Fibroblast of pulmonary artery (primary cell): ENCODE data around the gene LRRC58.
"Not testable (repeated sequence)": the region's sequence is repeated elsewhere in the genome, so short reads cannot be mapped to it uniquely, and the experiment has no call there.

Experiments used
- DNase-seq: peaks from one replicate; pipeline ENCODE4 v3.0.0-alpha.2; 2010; ENCODE audit warnings: low read depth
- H3K4me3 ChIP-seq: replicated peaks from 2 replicates; pipeline ENCODE4 v1.5.1; 2011; ENCODE audit warnings: low read depth, mild to moderate bottlenecking, control low read depth, low read length, moderate library complexity
- CTCF ChIP-seq: IDR thresholded peaks from 2 replicates; pipeline ENCODE4 v1.5.1; 2011; ENCODE audit warnings: mild to moderate bottlenecking, control low read depth, low read length, inconsistent platforms; ENCODE audit errors: missing control alignments

LRRC58 gene

GRCh38 chr3:120302361-120302760, 46.8 kb downstream of the LRRC58 start:
- peak; percentile 76 for DNase-seq
- no peak overlapping the region for H3K4me3 ChIP-seq
- TF ChIP-seq CTCF: no peak

- H3K4me3 ChIP-seq: no peak overlapping the region
- DNase-seq: peak; percentile 57
- TF ChIP-seq CTCF: no peak
Measured at GRCh38 chr3:120300971-120301370, 48.2 kb downstream of the LRRC58 start.

DNA sequence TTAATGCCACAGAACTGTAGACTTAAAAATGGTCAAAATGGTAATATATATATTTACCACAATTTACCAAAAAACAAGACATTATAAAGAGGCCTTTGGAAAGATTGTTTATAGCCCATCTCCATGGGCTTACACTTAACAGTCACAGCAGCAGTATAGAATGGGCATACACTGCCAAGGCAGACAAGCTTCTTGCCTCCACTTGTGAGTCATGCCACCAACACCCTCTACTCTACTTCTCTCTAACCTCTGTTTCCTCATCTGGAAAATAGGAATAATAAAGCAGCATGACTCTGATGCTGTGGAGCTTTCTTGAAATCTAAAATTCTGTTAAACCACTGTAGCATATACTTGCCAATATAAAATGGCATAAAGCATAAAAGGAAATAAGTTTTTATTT, 49.8 kb downstream of the LRRC58 start:
- TF ChIP-seq CTCF: no peak
- no peak for DNase-seq
- H3K4me3 ChIP-seq: no peak overlapping the region

DNA sequence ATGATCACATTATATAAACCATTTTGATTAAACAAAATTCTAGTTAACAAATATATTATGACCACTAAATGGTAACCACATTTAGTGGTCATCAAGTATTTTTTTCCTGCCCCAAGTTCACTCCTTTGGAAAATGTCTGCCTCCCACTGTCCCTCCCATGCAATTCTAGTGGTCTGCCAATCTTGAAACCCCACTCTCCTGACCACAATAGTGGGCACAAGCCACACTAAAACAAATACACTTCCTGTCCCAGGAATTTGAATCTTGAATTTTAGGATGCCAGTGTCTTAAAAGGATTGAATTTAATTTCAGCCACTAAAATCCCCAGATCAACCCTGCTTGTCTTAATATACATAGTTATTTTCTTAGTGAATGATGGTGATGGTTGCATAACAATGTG, 50.2 kb downstream of the LRRC58 start:
- TF ChIP-seq CTCF: no peak
- no peak for DNase-seq
- H3K4me3 ChIP-seq: no peak overlapping the region

DNA sequence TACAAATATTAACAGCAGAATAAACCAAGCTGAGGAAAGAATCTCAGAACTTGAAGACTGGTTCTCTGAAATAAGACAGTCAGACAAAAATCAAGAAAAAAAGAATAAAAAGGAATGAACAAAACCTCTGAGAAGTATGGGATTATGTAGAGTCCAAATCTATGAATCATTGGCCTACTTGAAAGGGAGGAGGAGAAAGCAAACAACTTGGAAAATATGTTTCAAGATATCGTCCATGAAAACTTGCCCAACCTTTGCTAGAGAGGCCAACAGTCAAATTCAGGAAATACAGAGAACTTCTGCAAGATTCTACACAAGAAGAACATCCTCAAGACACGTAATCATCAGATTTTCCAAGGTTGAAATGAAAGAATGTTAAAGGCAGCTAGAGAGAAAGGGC, 57.6 kb downstream of the LRRC58 start:
- H3K4me3 ChIP-seq: not testable (repeated sequence)
- DNase-seq: peak; percentile 68

- no peak for DNase-seq
- no peak for TF ChIP-seq CTCF
- H3K4me3 ChIP-seq: no peak overlapping the region
Measured at GRCh38 chr3:120289636-120290035, 59.5 kb downstream of the LRRC58 start.

- DNase-seq: no peak
- TF ChIP-seq CTCF: no peak
Measured at GRCh38 chr3:120286465-120286864, 62.7 kb downstream of the LRRC58 start.

DNA sequence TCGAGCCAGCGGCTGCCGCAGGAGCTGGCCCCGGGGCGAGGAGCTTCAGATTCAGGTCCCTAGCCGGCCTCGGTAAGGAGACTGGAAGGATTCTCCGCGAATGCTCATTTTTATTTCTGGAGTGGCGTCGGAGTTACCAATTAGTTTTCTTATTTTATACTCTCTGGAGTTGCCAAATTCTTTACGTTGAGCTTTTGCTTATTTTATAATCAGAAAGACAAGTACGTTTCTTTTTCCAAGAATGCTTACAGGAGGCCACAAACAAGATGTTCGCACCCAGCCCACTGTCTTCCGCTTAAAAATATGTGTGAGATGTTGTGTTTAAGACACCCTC, 63.7 kb downstream of the LRRC58 start:
- TF ChIP-seq CTCF: no peak
- peak overlapping the region; percentile 61 for H3K4me3 ChIP-seq

More at GRCh38 chr3:120286465-120286864, 62.7 kb downstream of the LRRC58 start:
- no peak overlapping the region for H3K4me3 ChIP-seq

More for the DNA sequence above, 63.7 kb downstream of the LRRC58 start:
- DNase-seq: no peak
